ENCODE measurements around the gene TIRAP.

The TIRAP gene

DNA sequence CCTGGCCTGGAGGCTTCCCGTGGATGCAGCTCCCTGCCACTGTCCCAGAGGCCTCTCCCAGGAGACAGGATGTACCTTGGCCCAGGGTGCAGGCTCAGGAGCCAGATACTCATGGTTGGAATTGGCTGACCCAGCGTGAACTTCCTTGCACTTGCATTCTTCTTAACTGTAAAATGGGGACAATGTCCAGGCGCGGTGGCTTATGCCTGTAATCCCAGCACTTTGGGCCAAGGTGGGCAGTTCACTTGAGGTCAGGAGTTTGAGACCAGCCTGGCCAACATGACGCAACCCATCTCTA is 52.5 kb downstream of the TIRAP start:
- Histone ChIP-seq H3K4me3 (ENCODE audit: low read depth, low read length) (no peak overlapping the region), H3K9me3 (ENCODE audit: control insufficient read depth, insufficient read depth, low read length) (no peaks in the 10 kb centered on the region), H3K36me3 (ENCODE audit: control insufficient read depth, insufficient read depth, low read length) (peaks cover 56% of the 10 kb centered on the region), H3K4me1 (ENCODE audit: control insufficient read depth, insufficient read depth, low read length) (peaks cover 4% of the 10 kb centered on the region; the same call in 1 of the 2 replicates), H3K27ac (ENCODE audit: low read depth, low read length) (no peak overlapping the region), H3K9ac (ENCODE audit: low read depth, low read length) (no peak overlapping the region), H3K27me3 (ENCODE audit: control insufficient read depth, insufficient read depth, low read length) (no peaks in the 10 kb centered on the region)

DNA sequence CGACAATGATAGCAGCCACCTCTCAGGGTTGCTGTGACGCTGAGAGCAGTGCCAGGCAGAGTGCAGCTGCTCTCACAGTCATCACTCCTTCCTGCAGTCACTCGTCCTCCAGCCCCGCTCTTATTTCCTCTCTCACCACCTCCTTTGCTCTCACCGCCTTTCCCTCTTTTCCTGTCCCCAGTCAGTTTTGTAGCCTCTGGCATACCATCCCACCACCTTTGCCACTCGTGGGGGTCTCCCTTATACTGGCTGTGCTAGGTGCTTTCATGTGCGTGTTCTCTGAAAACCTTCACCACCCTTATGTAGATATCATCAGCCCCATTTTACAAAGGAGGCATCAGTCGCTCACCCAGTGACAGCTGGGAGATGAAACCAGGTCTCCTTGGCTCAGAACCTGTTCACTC is 53.2 kb downstream of the TIRAP start:
- no peak overlapping the region for H3K9ac ChIP-seq (ENCODE audit: low read depth, low read length)
- peaks cover 4% of the 10 kb centered on the region; the same call in 1 of the 2 replicates for H3K4me1 ChIP-seq (ENCODE audit: control insufficient read depth, insufficient read depth, low read length)
- H3K9me3 ChIP-seq (ENCODE audit: control insufficient read depth, insufficient read depth, low read length): no peaks in the 10 kb centered on the region
- no peaks in the 10 kb centered on the region for H3K27me3 ChIP-seq (ENCODE audit: control insufficient read depth, insufficient read depth, low read length)
- H3K36me3 ChIP-seq (ENCODE audit: control insufficient read depth, insufficient read depth, low read length): peaks cover 61% of the 10 kb centered on the region
- no peak overlapping the region for H3K4me3 ChIP-seq (ENCODE audit: low read depth, low read length)
- H3K27ac ChIP-seq (ENCODE audit: low read depth, low read length): no peak overlapping the region

DNA sequence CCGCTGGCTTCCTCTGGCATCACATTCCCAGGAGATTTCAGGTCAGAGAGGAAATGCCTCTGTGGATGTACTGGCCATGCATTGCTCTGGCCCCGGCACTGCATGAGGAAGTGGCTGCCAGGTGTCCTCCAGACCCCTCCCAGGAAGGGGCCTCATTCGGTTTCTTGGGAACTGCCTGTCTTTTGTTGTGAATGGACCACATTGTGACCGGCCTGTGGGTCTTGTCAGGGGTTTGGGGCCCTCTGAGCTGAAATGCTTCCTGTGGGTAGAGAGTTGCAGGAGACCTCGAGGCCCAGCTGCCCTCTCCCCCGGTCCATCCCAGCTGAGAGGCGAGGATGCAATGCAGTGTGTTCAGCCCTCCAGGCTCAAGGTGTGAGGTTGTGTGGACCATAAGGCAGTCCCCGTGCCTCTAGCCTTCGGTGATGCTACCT is 53.8 kb downstream of the TIRAP start:
- Histone ChIP-seq H3K4me3 (ENCODE audit: low read depth, low read length) (no peak overlapping the region), H3K4me1 (ENCODE audit: control insufficient read depth, insufficient read depth, low read length) (peaks cover 4% of the 10 kb centered on the region; the same call in 1 of the 2 replicates), H3K27ac (ENCODE audit: low read depth, low read length) (no peak overlapping the region), H3K36me3 (ENCODE audit: control insufficient read depth, insufficient read depth, low read length) (peaks cover 61% of the 10 kb centered on the region), H3K27me3 (ENCODE audit: control insufficient read depth, insufficient read depth, low read length) (no peaks in the 10 kb centered on the region), H3K9me3 (ENCODE audit: control insufficient read depth, insufficient read depth, low read length) (no peaks in the 10 kb centered on the region), H3K9ac (ENCODE audit: low read depth, low read length) (no peak overlapping the region)

DNA sequence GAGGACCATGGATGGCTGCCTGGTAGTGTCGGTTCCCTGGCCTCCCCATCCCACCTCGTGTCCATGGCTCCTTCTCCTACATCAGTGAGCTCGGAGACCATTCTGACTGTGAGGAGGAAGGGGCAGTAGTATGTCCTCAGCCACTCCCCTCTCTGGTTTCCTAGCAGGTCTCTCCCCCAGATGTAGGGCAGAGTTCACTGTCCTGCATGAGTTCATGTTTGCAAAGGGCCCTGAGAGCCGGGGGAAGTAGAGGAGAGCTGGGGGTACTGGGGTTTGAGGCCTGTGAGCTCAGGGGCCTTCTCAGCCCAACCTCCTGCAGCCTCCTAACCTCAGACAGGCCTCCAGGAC is 54.2 kb downstream of the TIRAP start:
- peaks cover 4% of the 10 kb centered on the region; the same call in 1 of the 2 replicates for H3K4me1 ChIP-seq (ENCODE audit: control insufficient read depth, insufficient read depth, low read length)
- no peak overlapping the region for H3K27ac ChIP-seq (ENCODE audit: low read depth, low read length)
- no peaks in the 10 kb centered on the region for H3K27me3 ChIP-seq (ENCODE audit: control insufficient read depth, insufficient read depth, low read length)
- H3K9ac ChIP-seq (ENCODE audit: low read depth, low read length): no peak overlapping the region
- H3K36me3 ChIP-seq (ENCODE audit: control insufficient read depth, insufficient read depth, low read length): peaks cover 58% of the 10 kb centered on the region
- no peak overlapping the region for H3K4me3 ChIP-seq (ENCODE audit: low read depth, low read length)
- H3K9me3 ChIP-seq (ENCODE audit: control insufficient read depth, insufficient read depth, low read length): no peaks in the 10 kb centered on the region

DNA sequence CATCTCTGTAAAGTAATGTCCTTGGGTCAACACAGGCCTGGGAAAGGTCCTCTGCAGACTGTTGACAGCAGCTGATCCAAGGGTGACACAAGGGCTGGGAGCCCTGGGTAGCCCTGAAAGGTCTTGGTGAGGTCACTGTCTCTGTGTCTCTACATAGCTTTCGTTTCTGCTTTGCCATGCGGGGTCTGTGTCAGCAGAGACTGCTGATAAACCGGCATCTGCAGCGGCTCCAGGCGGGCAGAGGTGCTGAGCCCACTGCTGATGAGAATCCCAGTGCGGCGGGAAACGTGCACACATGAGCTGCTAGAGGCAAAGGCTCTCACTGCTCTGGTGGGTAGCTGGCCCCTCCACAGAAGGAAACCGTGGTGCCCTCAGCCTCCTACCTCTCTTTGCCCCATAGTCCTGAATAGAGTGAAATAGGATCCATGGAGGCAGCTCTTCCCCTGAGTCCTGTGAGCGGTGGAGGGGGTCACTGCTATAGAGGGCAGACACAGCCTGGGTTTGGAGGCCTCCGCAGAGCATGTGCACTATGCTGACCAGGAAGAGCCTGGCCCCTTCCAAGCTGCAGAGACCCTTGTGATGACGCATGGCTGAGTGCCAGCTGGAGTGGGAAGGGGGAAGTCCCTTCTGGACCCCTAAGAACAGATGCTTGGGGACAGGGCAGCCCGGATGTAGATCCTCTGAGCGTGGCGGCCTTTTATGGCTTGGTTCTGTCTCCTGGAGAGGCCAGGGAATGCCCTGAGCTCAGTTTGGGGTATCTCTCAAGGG is 54.8 kb downstream of the TIRAP start:
- H3K4me1 ChIP-seq (ENCODE audit: control insufficient read depth, insufficient read depth, low read length): peaks cover 4% of the 10 kb centered on the region; the same call in 1 of the 2 replicates
- H3K4me3 ChIP-seq (ENCODE audit: low read depth, low read length): no peak overlapping the region
- peaks cover 53% of the 10 kb centered on the region for H3K36me3 ChIP-seq (ENCODE audit: control insufficient read depth, insufficient read depth, low read length)
- no peaks in the 10 kb centered on the region for H3K27me3 ChIP-seq (ENCODE audit: control insufficient read depth, insufficient read depth, low read length)
- no peak overlapping the region for H3K9ac ChIP-seq (ENCODE audit: low read depth, low read length)
- H3K27ac ChIP-seq (ENCODE audit: low read depth, low read length): no peak overlapping the region
- no peaks in the 10 kb centered on the region for H3K9me3 ChIP-seq (ENCODE audit: control insufficient read depth, insufficient read depth, low read length)

DNA sequence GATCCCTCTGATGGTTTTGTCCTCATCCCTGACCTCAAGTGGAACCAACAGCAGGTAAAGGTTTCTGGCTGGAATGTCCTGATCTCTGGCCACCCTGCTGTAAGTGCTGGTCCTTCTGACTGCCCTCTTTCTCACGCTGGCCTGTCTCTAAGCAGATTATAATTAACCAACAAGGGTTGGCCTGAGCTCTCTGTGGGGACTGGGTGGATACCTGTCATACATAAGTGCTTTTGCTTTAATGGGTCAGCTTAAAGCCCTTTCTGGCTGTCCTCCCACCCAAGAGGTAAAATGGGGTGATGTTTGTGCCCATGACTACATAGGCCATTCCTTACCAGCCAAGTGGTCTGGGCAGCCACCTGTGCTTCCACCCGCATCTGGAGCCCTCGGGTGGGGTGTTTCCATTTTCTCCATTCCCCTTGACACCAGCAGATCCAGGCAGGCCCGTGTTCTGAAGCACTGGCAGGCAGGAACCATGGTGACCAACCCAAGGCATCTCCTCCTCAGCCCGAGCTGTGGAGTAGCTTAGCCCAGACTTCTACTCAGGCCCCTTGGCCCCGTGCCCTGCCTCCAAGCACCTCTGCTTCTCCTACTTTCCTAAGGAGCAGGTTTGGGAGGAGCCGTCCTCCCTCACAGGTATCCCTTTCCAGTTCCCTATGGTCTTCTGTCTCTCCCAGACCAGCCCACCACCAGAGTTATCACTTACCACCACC is 55.6 kb downstream of the TIRAP start:
- Histone ChIP-seq H3K27ac (ENCODE audit: low read depth, low read length) (no peak overlapping the region), H3K9ac (ENCODE audit: low read depth, low read length) (no peak overlapping the region), H3K36me3 (ENCODE audit: control insufficient read depth, insufficient read depth, low read length) (peaks cover 54% of the 10 kb centered on the region)

DNA sequence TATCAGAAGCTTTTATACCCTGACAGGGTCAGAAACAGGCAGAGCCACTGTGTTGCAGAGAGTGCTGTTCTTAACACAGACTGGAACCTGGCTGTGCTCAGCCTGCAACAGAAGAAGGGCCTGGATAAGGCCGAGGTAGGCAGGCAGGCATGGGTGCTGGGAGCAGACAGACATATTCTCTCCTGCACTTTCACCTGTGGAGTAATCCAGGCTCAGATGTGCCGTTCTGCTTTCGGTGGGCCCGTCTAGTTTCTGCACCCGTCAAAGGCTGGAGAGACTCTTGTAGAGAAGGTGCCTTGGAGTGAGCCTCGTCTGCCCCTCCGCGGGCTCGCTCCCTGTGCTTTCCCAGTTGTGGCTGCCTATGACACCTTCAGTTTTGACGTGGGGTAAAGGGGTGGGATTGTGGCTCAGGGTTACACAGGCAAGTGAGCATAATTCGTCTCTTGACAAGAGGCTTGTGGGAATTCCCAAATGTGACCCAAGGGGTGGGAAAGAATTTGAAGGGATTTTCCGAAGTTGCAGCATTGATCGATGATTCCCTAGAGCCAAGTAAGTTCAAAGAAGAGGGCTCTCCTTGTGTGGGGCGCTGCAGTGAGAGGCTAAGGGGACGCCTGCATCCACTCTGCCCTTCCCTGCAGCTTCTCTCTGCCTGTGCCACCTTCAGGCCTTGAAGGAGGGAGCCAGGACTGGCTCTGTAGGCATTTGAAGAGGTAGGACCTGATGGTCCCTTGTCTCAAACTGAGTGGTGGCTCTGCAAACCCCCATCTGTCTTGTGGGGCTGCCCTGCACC is 56.4 kb downstream of the TIRAP start:
- Histone ChIP-seq H3K27me3 (ENCODE audit: control insufficient read depth, insufficient read depth, low read length) (no peaks in the 10 kb centered on the region), H3K36me3 (ENCODE audit: control insufficient read depth, insufficient read depth, low read length) (peaks cover 56% of the 10 kb centered on the region), H3K4me3 (ENCODE audit: low read depth, low read length) (no peak overlapping the region), H3K4me1 (ENCODE audit: control insufficient read depth, insufficient read depth, low read length) (peaks cover 4% of the 10 kb centered on the region; the same call in 1 of the 2 replicates), H3K27ac (ENCODE audit: low read depth, low read length) (no peak overlapping the region), H3K9me3 (ENCODE audit: control insufficient read depth, insufficient read depth, low read length) (no peaks in the 10 kb centered on the region), H3K9ac (ENCODE audit: low read depth, low read length) (no peak overlapping the region)

More for the DNA sequence above, 55.6 kb downstream of the TIRAP start:
- H3K4me1 ChIP-seq (ENCODE audit: control insufficient read depth, insufficient read depth, low read length): peaks cover 4% of the 10 kb centered on the region; the same call in 1 of the 2 replicates
- no peaks in the 10 kb centered on the region for H3K9me3 ChIP-seq (ENCODE audit: control insufficient read depth, insufficient read depth, low read length)
- H3K4me3 ChIP-seq (ENCODE audit: low read depth, low read length): no peak overlapping the region
- H3K27me3 ChIP-seq (ENCODE audit: control insufficient read depth, insufficient read depth, low read length): no peaks in the 10 kb centered on the region

DNA sequence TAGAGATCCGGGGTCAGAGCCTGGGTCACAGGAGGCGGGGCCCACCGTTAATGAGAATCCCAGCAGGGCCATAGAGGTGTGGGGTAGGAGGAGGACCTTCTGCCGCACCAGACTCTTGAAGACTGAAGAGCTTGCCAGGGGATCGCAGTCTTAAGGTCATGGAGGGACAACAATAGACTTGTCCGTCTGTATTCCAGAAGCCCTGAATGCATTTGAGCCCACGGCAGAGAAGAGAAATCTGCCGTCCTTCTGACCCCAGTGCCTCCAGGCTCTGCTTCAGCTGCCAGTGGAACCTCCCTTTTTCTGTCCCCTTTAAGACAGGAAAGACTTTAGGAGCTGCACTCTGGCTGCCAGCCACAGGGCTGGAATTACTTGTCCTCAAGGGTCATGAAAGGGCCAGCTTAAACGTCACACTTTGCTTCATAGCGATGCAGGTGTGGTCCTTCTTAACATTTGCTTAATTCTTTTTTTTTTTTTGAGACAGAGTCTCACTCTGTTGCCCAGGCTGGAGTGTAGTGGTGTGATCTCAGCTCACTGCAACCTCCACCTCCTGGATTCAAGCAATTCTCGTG is 57.1 kb downstream of the TIRAP start:
- peaks cover 56% of the 10 kb centered on the region for H3K36me3 ChIP-seq (ENCODE audit: control insufficient read depth, insufficient read depth, low read length)
- H3K27ac ChIP-seq (ENCODE audit: low read depth, low read length): no peak overlapping the region
- no peak overlapping the region for H3K4me3 ChIP-seq (ENCODE audit: low read depth, low read length)

DNA sequence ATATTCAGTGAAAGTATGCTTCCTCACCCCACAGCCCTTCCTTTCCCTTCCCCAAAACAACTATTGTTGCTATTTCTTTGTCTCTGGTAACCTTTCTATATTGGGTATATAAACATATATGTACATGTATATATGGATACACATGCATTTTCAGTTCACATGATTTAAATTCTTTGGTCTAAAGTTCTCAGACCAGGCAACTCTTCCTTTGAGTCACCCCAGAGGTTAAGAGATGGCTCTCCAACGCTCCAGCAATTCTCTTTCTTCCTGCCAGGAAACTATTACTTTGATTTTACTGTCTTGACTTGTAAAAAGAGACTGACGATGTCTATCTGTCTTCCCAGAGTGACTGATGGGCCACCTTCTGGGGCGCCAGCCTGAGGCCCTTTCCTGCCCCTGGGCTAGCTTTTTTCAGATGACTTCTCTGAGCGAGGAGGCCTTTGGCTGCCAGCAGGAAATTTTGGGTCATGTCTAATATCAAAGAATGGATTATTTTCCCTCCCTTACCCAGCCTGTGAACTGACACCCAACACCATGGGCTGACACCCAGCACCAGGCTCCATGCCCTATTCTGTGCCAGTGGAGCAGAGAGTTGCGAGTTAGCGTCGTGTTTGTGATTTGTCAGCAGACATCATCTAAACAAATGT is 58.2 kb downstream of the TIRAP start:
- Histone ChIP-seq H3K27me3 (ENCODE audit: control insufficient read depth, insufficient read depth, low read length) (no peaks in the 10 kb centered on the region), H3K36me3 (ENCODE audit: control insufficient read depth, insufficient read depth, low read length) (peaks cover 56% of the 10 kb centered on the region), H3K27ac (ENCODE audit: low read depth, low read length) (no peak overlapping the region), H3K4me1 (ENCODE audit: control insufficient read depth, insufficient read depth, low read length) (peaks cover 11% of the 10 kb centered on the region), H3K9me3 (ENCODE audit: control insufficient read depth, insufficient read depth, low read length) (no peaks in the 10 kb centered on the region), H3K4me3 (ENCODE audit: low read depth, low read length) (no peak overlapping the region), H3K9ac (ENCODE audit: low read depth, low read length) (no peak overlapping the region)

More for the DNA sequence above, 57.1 kb downstream of the TIRAP start:
- Histone ChIP-seq H3K9ac (ENCODE audit: low read depth, low read length) (no peak overlapping the region), H3K4me1 (ENCODE audit: control insufficient read depth, insufficient read depth, low read length) (peaks cover 8% of the 10 kb centered on the region; the same call in 1 of the 2 replicates), H3K27me3 (ENCODE audit: control insufficient read depth, insufficient read depth, low read length) (no peaks in the 10 kb centered on the region), H3K9me3 (ENCODE audit: control insufficient read depth, insufficient read depth, low read length) (no peaks in the 10 kb centered on the region)

DNA sequence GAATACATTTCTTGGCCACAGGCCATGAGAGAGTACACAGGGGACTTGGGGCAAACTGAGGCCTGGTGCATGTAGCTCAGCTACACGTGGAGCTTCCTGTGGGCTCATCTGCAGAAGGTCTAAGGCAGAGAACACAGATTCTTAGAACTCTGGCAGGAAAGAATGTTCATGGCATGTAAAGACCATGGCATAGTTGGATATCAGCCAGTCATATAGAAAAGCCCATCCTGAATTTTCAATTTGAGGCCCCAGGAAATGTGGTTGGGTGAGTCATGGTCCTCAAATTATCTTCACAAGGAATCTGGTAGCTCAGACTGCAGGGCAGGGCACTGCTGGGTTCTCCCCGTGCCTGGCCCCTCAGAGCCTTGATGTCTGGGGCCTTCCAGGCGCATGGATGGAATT is 58.9 kb downstream of the TIRAP start:
- H3K36me3 ChIP-seq (ENCODE audit: control insufficient read depth, insufficient read depth, low read length): peaks cover 56% of the 10 kb centered on the region
- H3K27ac ChIP-seq (ENCODE audit: low read depth, low read length): no peak overlapping the region
- H3K9ac ChIP-seq (ENCODE audit: low read depth, low read length): no peak overlapping the region
- H3K9me3 ChIP-seq (ENCODE audit: control insufficient read depth, insufficient read depth, low read length): no peaks in the 10 kb centered on the region
- H3K4me1 ChIP-seq (ENCODE audit: control insufficient read depth, insufficient read depth, low read length): peaks cover 14% of the 10 kb centered on the region
- no peaks in the 10 kb centered on the region for H3K27me3 ChIP-seq (ENCODE audit: control insufficient read depth, insufficient read depth, low read length)
- no peak overlapping the region for H3K4me3 ChIP-seq (ENCODE audit: low read depth, low read length)
